Right ventricle myocardium superior (tissue), 1 donor: Measurements from ENCODE around the gene IRF2BP2. TPM values are rescaled to one million over a fixed set of nuclear protein-coding genes. Genes with fewer than 3 reads are reported as not detected.
"Not testable (repeated sequence)": the region's sequence is repeated elsewhere in the genome, so short reads cannot be mapped to it uniquely, and the experiment has no call there.

Experiments used
- ATAC-seq: fragments of 200-7000 bp; cut with Tn5 transposase; one replicate; pipeline ENCODE4 v1.9.1; 2020; ENCODE audit warnings: mild to moderate bottlenecking; ENCODE audit not compliant: poor library complexity
- DNase-seq: peaks from one replicate; pipeline ENCODE4 v3.0.0-alpha.2; 2020
- intact Hi-C: fragments of 100-400 bp; cut with DNase I; formaldehyde crosslinking; loops from one replicate; pipeline ENCODE4 v1.11.2; 2022
- total RNA-seq: library from RNA; stranded (reverse); fragmentation: NEBNext Ultra II Directional; extraction: Animal tissue kit (Norgen Biotek cat#: 25700); gene quantifications from one replicate; pipeline ENCODE4 v1.2.1, GENCODE V29; 2021
- donor health status: DM: no; HTN: yes; CAD: no; lungs with severe emphysema.

The IRF2BP2 gene
- total RNA-seq, 1 donor from 2014 or later: 119 TPM

GRCh38 chr1:234605983-234606783 is 3.8 kb downstream of the IRF2BP2 start:
- ATAC-seq (no peak), DNase-seq (peak; percentile 62)
- intact Hi-C loops: loop anchor here (2.0 to 10.0 kb wide), 2 partner anchors 389 to 477 kb away; no protein-coding TSS in a partner anchor

DNA sequence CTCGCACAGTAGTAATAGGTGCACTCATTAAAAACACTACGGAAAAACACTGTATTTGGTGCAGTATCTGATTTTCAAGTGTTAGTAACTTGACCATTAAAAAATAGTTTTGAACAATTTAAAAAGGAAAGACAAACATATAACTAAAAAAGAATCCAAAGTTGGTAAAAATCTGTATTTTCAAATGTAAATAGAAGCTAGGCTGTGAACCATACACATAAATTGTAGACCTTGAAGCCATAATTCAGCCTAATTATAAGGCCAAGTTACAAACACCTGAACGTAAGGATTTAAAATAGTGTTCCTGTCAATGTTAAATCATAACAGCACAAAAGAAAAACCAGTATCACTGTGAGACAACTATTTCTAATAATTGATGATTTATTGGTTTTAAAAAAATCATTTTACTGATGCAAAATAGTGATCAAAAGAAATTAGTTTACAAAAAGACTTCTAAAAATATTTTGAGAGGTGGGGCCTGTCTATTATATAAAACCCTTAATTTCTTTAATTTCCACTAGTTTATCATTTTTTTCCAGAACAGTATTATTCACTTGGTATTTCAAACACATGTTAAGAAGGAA is 4.5 kb downstream of the IRF2BP2 start:
- DNase-seq (no peak), ATAC-seq (no peak)
- intact Hi-C loops: loop anchor here (10.0 kb wide), 1 partner anchor 389 kb away; no protein-coding TSS in a partner anchor

DNA sequence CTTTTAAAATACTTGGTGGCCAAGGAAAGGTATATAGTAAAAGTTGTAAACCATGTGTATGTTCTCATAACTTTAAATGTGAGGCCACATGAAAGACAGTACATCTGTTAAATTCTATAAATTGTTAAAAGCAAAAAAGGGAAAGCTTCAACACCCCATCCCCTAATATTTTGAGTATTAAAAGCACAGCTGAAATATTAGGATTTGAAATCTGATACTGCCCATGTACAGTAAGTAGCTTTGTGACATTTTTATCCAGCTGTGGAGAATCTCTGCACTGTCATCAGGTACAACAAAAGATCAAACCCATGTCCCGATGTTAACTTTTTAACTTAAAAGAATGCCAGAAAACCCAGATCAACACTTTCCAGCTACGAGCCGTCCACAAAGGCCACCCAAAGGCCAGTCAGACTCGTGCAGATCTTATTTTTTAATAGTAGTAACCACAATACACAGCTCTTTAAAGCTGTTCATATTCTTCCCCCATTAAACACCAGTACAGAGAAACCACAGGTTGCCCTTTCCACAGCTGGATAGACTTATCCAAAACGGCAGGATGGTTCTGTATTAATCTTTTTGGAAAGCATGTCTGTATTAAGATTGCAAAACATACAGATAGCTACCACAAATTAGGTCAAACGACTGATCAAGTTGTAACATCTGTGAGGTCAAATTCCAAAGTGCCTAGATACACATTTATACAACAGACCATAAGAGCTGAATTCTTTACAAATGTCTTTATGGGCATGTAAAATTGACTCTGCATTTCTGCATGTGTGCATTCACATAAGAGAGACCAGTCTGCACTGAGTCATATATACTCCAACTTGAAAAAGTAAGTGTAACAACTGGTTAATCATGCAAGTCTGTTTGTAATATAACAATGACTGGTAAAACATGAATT is 5.2 kb downstream of the IRF2BP2 start:
- ATAC-seq (no peak), DNase-seq (no peak)
- intact Hi-C loops: loop anchor here (5.0 to 10.0 kb wide), 2 partner anchors 72 to 390 kb away; no protein-coding TSS in a partner anchor

- intact Hi-C loops: loop anchor here (5.0 to 10.0 kb wide), 2 partner anchors 71 to 391 kb away; no protein-coding TSS in a partner anchor
These were observed 6.5 kb downstream of the IRF2BP2 start for GRCh38 chr1:234603221-234604204.

DNA sequence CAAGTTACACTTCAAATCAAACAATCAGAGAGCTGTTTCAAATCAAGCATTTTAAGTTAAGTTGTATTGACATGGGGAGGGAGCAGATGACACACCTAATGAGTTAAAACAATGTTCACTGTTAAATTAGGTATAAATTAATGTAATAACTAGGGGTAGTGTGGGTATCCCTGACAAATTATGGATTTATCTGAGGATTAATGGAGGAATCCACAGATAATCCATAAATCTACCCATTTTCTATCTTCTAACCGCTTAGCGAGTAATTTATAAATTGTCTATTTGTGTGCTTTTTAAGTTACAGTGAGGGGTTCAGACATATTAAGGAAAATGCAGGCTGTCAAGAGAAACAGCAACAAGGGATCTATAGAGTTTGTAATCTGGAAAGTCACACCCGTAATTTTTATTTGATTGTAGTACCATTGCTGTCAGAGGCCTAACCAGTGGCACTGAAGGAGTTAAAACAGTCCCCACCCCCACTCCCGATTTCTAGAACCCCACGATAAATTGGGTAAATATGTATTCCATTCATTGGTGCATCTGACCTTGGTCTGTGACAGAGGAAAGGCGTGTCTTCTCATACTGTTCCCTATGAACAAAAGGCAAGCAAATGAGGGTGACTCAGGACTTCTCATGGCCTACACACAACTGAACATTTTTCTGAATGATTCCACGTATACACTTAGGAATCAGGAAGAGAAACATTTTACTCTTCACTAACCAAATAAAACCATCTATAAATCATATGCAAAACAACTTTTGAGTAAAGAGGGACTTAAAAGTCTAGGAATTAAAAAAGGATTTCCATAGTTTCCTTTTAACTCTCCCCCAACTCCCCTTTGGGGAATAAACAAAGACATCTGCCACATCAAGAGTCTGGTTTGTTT is 7.4 kb downstream of the IRF2BP2 start:
- intact Hi-C loops: loop anchor here (5.0 to 10.0 kb wide), 2 partner anchors 70 to 392 kb away; no protein-coding TSS in a partner anchor
- no peak for ATAC-seq
- DNase-seq: no peak

More at GRCh38 chr1:234603221-234604204, 6.5 kb downstream of the IRF2BP2 start:
- DNase-seq: no peak
- no peak for ATAC-seq

DNA sequence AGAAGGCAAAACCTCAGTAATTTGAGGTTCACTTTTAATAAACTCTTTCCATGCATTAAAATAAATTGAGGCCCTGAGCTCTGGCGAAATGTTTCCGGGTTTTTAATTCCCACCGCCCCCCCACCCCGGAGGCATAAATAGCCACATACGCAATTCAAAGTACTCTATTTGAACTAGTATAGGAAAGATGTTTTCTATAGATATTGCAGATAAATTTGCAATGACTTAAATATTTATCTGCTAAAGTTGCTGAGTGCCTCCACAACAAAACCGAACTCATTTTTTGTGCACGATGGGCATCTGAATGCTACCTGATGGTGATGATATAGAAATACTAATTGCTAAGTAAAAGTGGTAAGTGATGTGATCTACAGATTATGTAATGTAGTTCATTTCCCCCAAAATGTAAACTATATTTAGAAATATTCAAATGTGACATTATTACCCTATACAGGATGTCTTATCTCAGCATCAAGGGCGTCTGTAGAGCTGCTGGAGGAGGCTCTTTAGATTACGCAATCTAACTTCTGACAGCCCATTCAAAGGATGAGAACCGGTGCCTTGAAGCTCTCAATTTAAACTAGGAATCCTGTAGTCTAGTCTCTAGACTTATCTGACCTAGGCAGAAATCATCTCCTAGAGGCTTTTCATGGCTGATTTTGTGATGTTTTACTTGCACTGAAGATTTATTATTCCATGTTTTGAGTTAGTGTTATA is 8.5 kb downstream of the IRF2BP2 start:
- DNase-seq: no peak
- intact Hi-C loops: loop anchor here (5.0 to 10.0 kb wide), 2 partner anchors 69 to 393 kb away; no protein-coding TSS in a partner anchor
- ATAC-seq: no peak

DNA sequence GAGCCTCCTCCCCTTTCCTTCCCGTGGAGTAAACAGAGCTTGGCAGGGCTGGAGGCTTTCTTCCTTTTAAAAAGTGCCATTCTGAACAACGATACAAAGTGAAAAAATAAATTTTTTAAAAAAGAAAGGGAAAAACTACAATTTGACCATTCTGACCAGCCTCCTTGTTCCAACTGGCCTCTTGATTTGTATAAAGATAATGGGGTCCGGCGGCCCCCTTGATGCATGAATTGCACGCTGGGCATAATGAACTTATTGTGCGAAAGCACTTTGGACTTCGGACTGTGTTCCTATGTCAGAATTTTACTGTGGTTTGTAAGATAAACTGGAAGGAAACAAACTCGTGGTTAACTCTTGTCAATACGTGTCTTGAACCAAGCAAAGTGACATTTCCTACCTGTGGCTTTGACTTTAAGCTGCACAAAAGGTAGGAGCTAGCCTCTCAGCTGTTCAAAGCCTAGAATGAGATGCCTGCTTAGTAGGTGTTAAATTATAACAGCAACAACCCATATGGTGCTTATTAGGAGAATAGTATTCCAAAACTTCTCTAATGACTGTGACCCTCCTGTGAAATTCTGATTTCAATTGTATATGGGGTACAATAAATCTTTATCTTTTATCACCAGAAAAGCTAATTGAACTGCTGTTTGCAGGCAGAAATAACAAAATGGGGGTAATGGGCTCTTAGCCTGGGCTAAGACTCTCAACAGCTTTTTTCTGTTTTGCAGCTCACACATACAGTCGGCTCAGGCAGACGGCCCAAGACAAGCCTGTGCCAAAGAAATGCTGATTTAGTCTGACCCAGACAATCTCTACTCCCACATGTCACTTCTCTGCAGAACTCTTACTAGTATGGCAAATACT is 9.3 kb downstream of the IRF2BP2 start:
- intact Hi-C loops: loop anchor here (5.0 to 10.0 kb wide), 2 partner anchors 68 to 394 kb away; no protein-coding TSS in a partner anchor
- peak; percentile 80 for DNase-seq
- peak; percentile 15 for ATAC-seq

DNA sequence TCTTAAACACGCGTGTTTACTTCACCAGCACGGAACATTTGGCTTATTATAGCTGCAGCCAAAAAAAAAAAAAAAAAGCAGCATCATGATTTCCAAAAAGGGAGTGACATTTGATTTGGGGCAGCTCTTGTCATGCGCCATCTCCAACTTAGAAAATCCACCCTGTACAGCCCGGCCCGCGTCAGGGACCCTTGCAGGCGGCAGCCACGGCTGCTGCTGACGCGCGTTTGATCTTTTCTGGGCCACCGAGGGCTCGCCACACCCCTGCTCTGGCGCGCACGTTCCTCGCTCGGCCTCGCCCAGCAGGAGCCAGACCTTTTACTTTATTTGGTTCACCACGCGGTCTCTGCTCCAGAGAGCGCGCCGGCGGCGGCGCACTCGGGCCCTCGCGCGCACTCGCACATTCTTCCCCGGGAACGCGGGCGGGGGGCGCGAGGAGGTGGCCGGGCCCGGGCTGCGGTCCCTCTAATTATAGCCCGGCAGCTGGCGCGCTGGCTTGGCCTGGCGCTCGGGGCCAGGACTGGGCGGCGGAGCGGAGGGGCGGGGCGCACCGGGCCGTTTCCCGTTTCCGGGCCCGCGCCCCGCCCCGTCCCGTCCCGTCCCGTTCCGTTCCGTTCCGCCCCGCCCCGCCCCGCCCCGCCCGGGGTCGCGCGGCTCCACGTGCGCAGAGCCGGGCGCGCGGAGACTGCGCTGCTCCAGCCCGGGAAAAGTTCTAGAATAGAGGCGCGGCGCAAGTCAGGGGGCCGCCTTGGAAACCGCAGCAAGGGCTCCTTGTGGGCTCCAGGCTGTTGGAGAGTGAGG is 10.2 kb downstream of the IRF2BP2 start:
- intact Hi-C loops: loop anchor here (5.0 to 10.0 kb wide), 3 partner anchors 68 to 395 kb away; no protein-coding TSS in a partner anchor
- ATAC-seq: peak; percentile 90
- peak; percentile 93 for DNase-seq

DNA sequence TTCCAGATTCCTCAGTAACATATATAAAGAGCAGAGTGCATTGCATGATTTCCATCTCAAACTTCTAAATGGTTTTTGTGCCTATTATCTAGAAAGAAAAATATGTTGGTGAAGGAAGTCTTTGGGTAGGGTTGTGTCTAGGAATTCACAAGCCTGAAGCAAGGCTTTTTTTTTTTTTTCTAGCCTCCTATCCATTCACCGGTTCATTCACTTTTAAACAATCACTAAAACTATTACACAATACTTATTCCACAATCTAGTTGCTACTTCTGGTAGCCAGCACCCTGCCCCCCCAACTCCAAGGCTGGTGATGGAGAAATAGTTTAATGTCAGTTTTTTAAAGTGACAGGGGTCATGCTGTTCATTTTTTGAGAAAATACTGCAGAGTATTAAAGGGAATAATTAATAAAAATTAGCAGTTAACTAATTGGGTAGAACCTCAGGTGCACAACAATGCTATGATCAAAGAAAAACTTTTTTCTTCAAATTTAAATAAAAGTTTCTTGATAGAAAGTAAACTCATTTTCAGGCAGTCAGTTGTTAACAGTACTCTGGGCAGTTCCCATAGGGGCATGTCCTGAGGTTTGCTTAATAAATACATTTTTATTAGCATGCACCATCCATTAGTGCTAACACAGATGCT is 10.9 kb downstream of the IRF2BP2 start:
- intact Hi-C loops: loop anchor here (5.0 kb wide), 1 partner anchor 102 kb away; no protein-coding TSS in a partner anchor
- ATAC-seq: no peak

DNA sequence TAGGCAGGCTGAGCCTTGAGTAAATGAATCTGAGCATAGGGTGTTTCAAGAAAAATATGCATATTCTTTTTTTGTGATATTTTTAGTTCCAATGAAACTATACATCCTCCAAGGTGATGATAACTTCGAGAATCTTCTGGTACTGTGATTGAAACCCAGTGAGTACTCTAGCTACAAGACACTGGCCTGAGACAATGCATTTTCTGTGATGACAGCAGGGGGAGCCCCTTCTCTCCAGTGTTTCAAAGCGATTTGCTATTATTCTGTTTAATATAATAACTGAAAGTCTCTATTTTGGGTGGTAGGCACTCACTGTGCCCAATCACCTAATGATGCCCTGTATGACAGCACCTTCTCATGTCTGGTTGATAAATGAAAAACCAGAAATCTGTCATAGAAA is 12.1 kb downstream of the IRF2BP2 start:
- DNase-seq (no peak), ATAC-seq (no peak)
- intact Hi-C loops: loop anchor here (5.0 kb wide), 1 partner anchor 101 kb away; no protein-coding TSS in a partner anchor

More for the DNA sequence above, 10.9 kb downstream of the IRF2BP2 start:
- no peak for DNase-seq

- no peak for ATAC-seq
- intact Hi-C loops: loop anchor here (5.0 kb wide), 1 partner anchor 99 kb away; no protein-coding TSS in a partner anchor
These were observed 14.1 kb downstream of the IRF2BP2 start for GRCh38 chr1:234595899-234596298.

DNA sequence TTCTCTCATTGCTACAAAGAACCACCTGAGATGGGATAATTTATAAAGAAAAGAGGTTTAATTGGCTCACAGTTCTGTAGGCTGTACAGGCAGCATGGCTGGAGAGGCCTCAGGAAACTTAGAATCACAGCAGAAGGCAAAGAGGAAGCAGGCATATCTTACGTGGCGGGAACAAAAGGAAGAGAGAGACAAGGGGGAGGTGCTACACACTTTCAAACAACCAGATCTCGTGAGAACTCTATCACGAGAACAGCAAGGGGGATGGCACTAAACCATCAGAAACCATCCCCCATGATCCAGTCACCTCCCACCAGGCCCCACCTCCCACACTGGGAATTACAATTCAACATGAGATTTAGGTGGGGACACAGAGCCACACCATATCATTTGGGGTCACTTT is 15.4 kb downstream of the IRF2BP2 start:
- ATAC-seq, DNase-seq, intact Hi-C loops: not testable (repeated sequence)

More at GRCh38 chr1:234595899-234596298, 14.1 kb downstream of the IRF2BP2 start:
- no peak for DNase-seq

GRCh38 chr1:234593771-234594504 is 16.0 kb downstream of the IRF2BP2 start:
- no peak for ATAC-seq
- DNase-seq: no peak
- intact Hi-C loops: no loop called here
